Suprapubic skin (tissue), 4 donors: ENCODE data around the gene ING5. TPM values are rescaled to one million over a fixed set of nuclear protein-coding genes. Genes with fewer than 3 reads are reported as not detected.
A peak's percentile ranks its signal among the peaks of the same experiment; 100 is the strongest.

Experiments used
- DNase-seq, 2 donors: peaks; one replicate each; pipeline ENCODE4 v3.0.0-alpha.2; 2019; ENCODE audit warnings: low spot score in 2 of 2
- H3K27ac ChIP-seq: fragments of 200-600 bp; sonication (generic); one replicate; pipeline ENCODE4 v1.5.1; 2019
- H3K27me3 ChIP-seq: fragments of 200-600 bp; sonication (generic); one replicate; pipeline ENCODE4 v1.5.1; 2019
- H3K36me3 ChIP-seq: fragments of 200-600 bp; sonication (generic); one replicate; pipeline ENCODE4 v1.5.1; 2019
- H3K4me1 ChIP-seq: fragments of 200-600 bp; sonication (generic); one replicate; pipeline ENCODE4 v1.5.1; 2019
- H3K4me3 ChIP-seq: fragments of 200-600 bp; sonication (generic); one replicate; pipeline ENCODE4 v1.5.1; 2019; ENCODE audit warnings: mild to moderate bottlenecking
- H3K9me3 ChIP-seq: fragments of 200-600 bp; sonication (generic); one replicate; pipeline ENCODE4 v1.5.1; 2019
- CTCF ChIP-seq, 2 donors: fragments of 200-600 bp in 1 of 2; fragments of 450-650 bp in 1 of 2; sonication (generic) in 1 of 2; IDR thresholded peaks; one replicate each; pipeline ENCODE4 v1.5.1; 2016 to 2019; ENCODE audit warnings: antibody characterized with exemption in 2 of 2, mild to moderate bottlenecking in 1 of 2, moderate library complexity in 1 of 2
- EP300 ChIP-seq: sonication (generic); formaldehyde crosslinking; IDR thresholded peaks from one replicate; pipeline ENCODE4 v1.6.1; 2017; ENCODE audit warnings: antibody characterized with exemption
- POLR2A ChIP-seq, 2 donors: fragments of 450-650 bp; IDR thresholded peaks; one replicate each; pipeline ENCODE4 v1.6.1; 2017; ENCODE audit warnings: antibody characterized with exemption in 2 of 2, mild to moderate bottlenecking in 2 of 2, moderate library complexity in 2 of 2
- POLR2AphosphoS5 ChIP-seq, 3 donors: sonication (generic); formaldehyde crosslinking; IDR thresholded peaks; one replicate each; pipeline ENCODE4 v1.6.1; 2017; ENCODE audit warnings: antibody characterized with exemption in 3 of 3
- WGBS: methylation state at CpG from one replicate; pipeline ENCODE4 v1.1.5; 2018; 5-methylcytosine and 5-hydroxymethylcytosine counted together
- total RNA-seq, 4 donors: library from RNA; depleted of rRNA; stranded (reverse); fragments of >200 nt; gene quantifications; one replicate each; pipeline ENCODE4 v1.1.0, GENCODE V29; 2016

The ING5 gene
- total RNA-seq, 4 donors from 2014 or later: 32.1 to 94.9 (median 46.4) TPM

- peak overlapping the region; percentile 78 for H3K4me3 ChIP-seq
- WGBS: no CpG with 5 or more reads among the region's 98 CpGs
- peaks cover 24% of the 10 kb centered on the region for H3K4me1 ChIP-seq
- TF ChIP-seq CTCF (IDR thresholded peaks at IDR 0.05): peak; percentile 16 to 31
- TF ChIP-seq EP300: no peak
- H3K9me3 ChIP-seq: no peaks in the 10 kb centered on the region
- DNase-seq: peak; percentile 90 to 94
- H3K27me3 ChIP-seq: no peaks in the 10 kb centered on the region
- peak overlapping the region; percentile 98 for H3K27ac ChIP-seq
- H3K36me3 ChIP-seq: peaks cover 29% of the 10 kb centered on the region
Measured at GRCh38 chr2:241702155-241703031, 554 bp downstream of the ING5 start.

- H3K9me3 ChIP-seq: no peaks in the 10 kb centered on the region
Measured at GRCh38 chr2:241703032-241703604, 1.3 kb downstream of the ING5 start.

GRCh38 chr2:241706537-241706936, 4.7 kb downstream of the ING5 start:
- TF ChIP-seq CTCF (IDR thresholded peaks at IDR 0.05): no peak
- no peak for TF ChIP-seq EP300
- TF ChIP-seq POLR2A (IDR thresholded peaks at IDR 0.05): no peak
- no peak for TF ChIP-seq POLR2AphosphoS5 (IDR thresholded peaks at IDR 0.05)
- H3K4me3 ChIP-seq: no peak overlapping the region
- no peak for DNase-seq
- no peak overlapping the region for H3K27ac ChIP-seq
- H3K36me3 ChIP-seq: peaks cover 70% of the 10 kb centered on the region
- H3K27me3 ChIP-seq: no peaks in the 10 kb centered on the region
- WGBS: 98% methylated on average over 6 of the region's 6 CpGs
- H3K9me3 ChIP-seq: no peaks in the 10 kb centered on the region
- H3K4me1 ChIP-seq: peaks cover 13% of the 10 kb centered on the region

More at GRCh38 chr2:241703032-241703604, 1.3 kb downstream of the ING5 start:
- WGBS: 50% methylated on average over 7 of the region's 11 CpGs
- H3K36me3 ChIP-seq: peaks cover 36% of the 10 kb centered on the region
- peaks cover 24% of the 10 kb centered on the region for H3K4me1 ChIP-seq
- peak overlapping the region; percentile 98 for H3K27ac ChIP-seq
- no peaks in the 10 kb centered on the region for H3K27me3 ChIP-seq
- DNase-seq: no peak
- peak overlapping the region; percentile 78 for H3K4me3 ChIP-seq
- no peak for TF ChIP-seq POLR2A (IDR thresholded peaks at IDR 0.05)

- WGBS: 93% methylated on average over 10 of the region's 10 CpGs
- H3K36me3 ChIP-seq: peaks cover 93% of the 10 kb centered on the region
- DNase-seq: no peak
Measured at GRCh38 chr2:241708879-241709278, 7.0 kb downstream of the ING5 start.

GRCh38 chr2:241719093-241719492, 17.3 kb downstream of the ING5 start:
- WGBS: 97% methylated on average over 16 of the region's 16 CpGs
- DNase-seq: no peak
- Histone ChIP-seq H3K27me3 (no peaks in the 10 kb centered on the region), H3K4me1 (no peaks in the 10 kb centered on the region), H3K9me3 (no peaks in the 10 kb centered on the region), H3K27ac (no peak overlapping the region), H3K36me3 (peaks cover 96% of the 10 kb centered on the region), H3K4me3 (no peak overlapping the region)
- no peak for TF ChIP-seq CTCF (IDR thresholded peaks at IDR 0.05)
- TF ChIP-seq EP300: no peak
- no peak for TF ChIP-seq POLR2AphosphoS5 (IDR thresholded peaks at IDR 0.05)
- TF ChIP-seq POLR2A (IDR thresholded peaks at IDR 0.05): no peak

More at GRCh38 chr2:241708879-241709278, 7.0 kb downstream of the ING5 start:
- no peaks in the 10 kb centered on the region for H3K4me1 ChIP-seq
- H3K4me3 ChIP-seq: no peak overlapping the region
- TF ChIP-seq CTCF (IDR thresholded peaks at IDR 0.05) (no peak), POLR2A (IDR thresholded peaks at IDR 0.05) (no peak), POLR2AphosphoS5 (IDR thresholded peaks at IDR 0.05) (no peak), EP300 (no peak)
- no peak overlapping the region for H3K27ac ChIP-seq
- H3K27me3 ChIP-seq: no peaks in the 10 kb centered on the region
- H3K9me3 ChIP-seq: no peaks in the 10 kb centered on the region
